Measurements from ENCODE around the gene HAND1. TPM values are rescaled to one million over a fixed set of nuclear protein-coding genes. Genes with fewer than 3 reads are reported as not detected.

HAND1 gene
- total RNA-seq, 2 experiments from 2014 or later: not detected

- POLR2A ChIA-PET: no interaction called here
These were observed 20.6 kb upstream of the HAND1 start for GRCh38 chr5:154498591-154498990.

GRCh38 chr5:154494036-154494435, 16.0 kb upstream of the HAND1 start:
- H3K27me3 Mint-ChIP-seq: peaks cover 47% of the 10 kb centered on the region
- H3K36me3 Mint-ChIP-seq (ENCODE audit: low read depth): no peaks in the 10 kb centered on the region
- no peaks in the 10 kb centered on the region for H3K9me3 Mint-ChIP-seq
- POLR2A ChIA-PET: no interaction called here
- no peak overlapping the region for H3K4me3 Mint-ChIP-seq
- no peak for DNase-seq
- no peaks in the 10 kb centered on the region for H3K4me1 Mint-ChIP-seq
- CTCF ChIA-PET: no interaction called here
- no peak overlapping the region for H3K27ac Mint-ChIP-seq

More at GRCh38 chr5:154498591-154498990, 20.6 kb upstream of the HAND1 start:
- no peak overlapping the region for H3K27ac Mint-ChIP-seq
- no peaks in the 10 kb centered on the region for H3K36me3 Mint-ChIP-seq (ENCODE audit: low read depth)
- H3K4me3 Mint-ChIP-seq: no peak overlapping the region
- no peaks in the 10 kb centered on the region for H3K9me3 Mint-ChIP-seq
- H3K27me3 Mint-ChIP-seq: peaks cover 30% of the 10 kb centered on the region
- no peak for DNase-seq
- CTCF ChIA-PET: no interaction called here
- no peaks in the 10 kb centered on the region for H3K4me1 Mint-ChIP-seq

GRCh38 chr5:154493274-154493673, 15.2 kb upstream of the HAND1 start:
- H3K36me3 Mint-ChIP-seq (ENCODE audit: low read depth): no peaks in the 10 kb centered on the region
- CTCF ChIA-PET: no interaction called here
- H3K27ac Mint-ChIP-seq: no peak overlapping the region

GRCh38 chr5:154491941-154492340, 13.9 kb upstream of the HAND1 start:
- Mint-ChIP-seq H3K4me1 (peaks cover 6% of the 10 kb centered on the region), H3K36me3 (ENCODE audit: low read depth) (no peaks in the 10 kb centered on the region), H3K27ac (no peak overlapping the region), H3K4me3 (no peak overlapping the region), H3K27me3 (peaks cover 56% of the 10 kb centered on the region), H3K9me3 (no peaks in the 10 kb centered on the region)
- POLR2A ChIA-PET: no interaction called here
- DNase-seq: no peak
- CTCF ChIA-PET: no interaction called here

More at GRCh38 chr5:154493274-154493673, 15.2 kb upstream of the HAND1 start:
- POLR2A ChIA-PET: no interaction called here
- Mint-ChIP-seq H3K4me1 (no peaks in the 10 kb centered on the region), H3K9me3 (no peaks in the 10 kb centered on the region), H3K27me3 (peaks cover 48% of the 10 kb centered on the region), H3K4me3 (no peak overlapping the region)
- no peak for DNase-seq

GRCh38 chr5:154487541-154487940, 9.5 kb upstream of the HAND1 start:
- no peak for DNase-seq
- H3K4me1 Mint-ChIP-seq: peaks cover 6% of the 10 kb centered on the region
- H3K4me3 Mint-ChIP-seq: no peak overlapping the region
- ChIA-PET CTCF (interaction anchor here (1.1 to 1.4 kb wide), 2 partner anchors 17 to 21 kb away, joined by 3 to 4 read pairs; no protein-coding TSS in a partner anchor), POLR2A (no interaction called here)
- no peaks in the 10 kb centered on the region for H3K9me3 Mint-ChIP-seq
- no peaks in the 10 kb centered on the region for H3K36me3 Mint-ChIP-seq (ENCODE audit: low read depth)
- H3K27ac Mint-ChIP-seq: no peak overlapping the region
- H3K27me3 Mint-ChIP-seq: peaks cover 74% of the 10 kb centered on the region

- Mint-ChIP-seq H3K27ac (no peak overlapping the region), H3K36me3 (ENCODE audit: low read depth) (no peaks in the 10 kb centered on the region), H3K9me3 (no peaks in the 10 kb centered on the region), H3K4me3 (no peak overlapping the region), H3K27me3 (peaks cover 77% of the 10 kb centered on the region), H3K4me1 (peaks cover 6% of the 10 kb centered on the region)
- CTCF ChIA-PET: interaction anchor here (1.1 to 1.4 kb wide), 2 partner anchors 16 to 20 kb away, joined by 3 to 4 read pairs; no protein-coding TSS in a partner anchor
- POLR2A ChIA-PET: no interaction called here
- no peak for DNase-seq
These were observed 8.4 kb upstream of the HAND1 start for GRCh38 chr5:154486427-154486866.

- POLR2A ChIA-PET: interaction anchor here (1.4 kb wide), 1 partner anchor 10 kb away, joined by 3 read pairs; no protein-coding TSS in a partner anchor
- H3K4me3 Mint-ChIP-seq: no peak overlapping the region
These were observed 7.9 kb upstream of the HAND1 start for GRCh38 chr5:154485850-154486426.

GRCh38 chr5:154485096-154485491, 7.1 kb upstream of the HAND1 start:
- POLR2A ChIA-PET: interaction anchor here (1.3 to 1.4 kb wide), 2 partner anchors 10 to 19 kb away, joined by 3 read pairs; no protein-coding TSS in a partner anchor
- Mint-ChIP-seq H3K27me3 (peaks cover 86% of the 10 kb centered on the region), H3K4me1 (peaks cover 6% of the 10 kb centered on the region), H3K9me3 (no peaks in the 10 kb centered on the region), H3K36me3 (ENCODE audit: low read depth) (no peaks in the 10 kb centered on the region), H3K4me3 (no peak overlapping the region), H3K27ac (no peak overlapping the region)
- no peak for DNase-seq
- CTCF ChIA-PET: interaction anchor here (3.4 kb wide), 1 partner anchor 18 kb away, joined by 11 read pairs; no protein-coding TSS in a partner anchor

More at GRCh38 chr5:154485850-154486426, 7.9 kb upstream of the HAND1 start:
- peaks cover 82% of the 10 kb centered on the region for H3K27me3 Mint-ChIP-seq
- H3K36me3 Mint-ChIP-seq (ENCODE audit: low read depth): no peaks in the 10 kb centered on the region
- H3K9me3 Mint-ChIP-seq: no peaks in the 10 kb centered on the region
- H3K27ac Mint-ChIP-seq: no peak overlapping the region
- CTCF ChIA-PET: interaction anchor here (1.4 to 3.4 kb wide), 2 partner anchors 19 kb away, joined by 4 to 11 read pairs; no protein-coding TSS in a partner anchor
- H3K4me1 Mint-ChIP-seq: peaks cover 6% of the 10 kb centered on the region
- DNase-seq: no peak

- ChIA-PET CTCF (interaction anchor here (3.4 kb wide), 1 partner anchor 17 kb away, joined by 11 read pairs; no protein-coding TSS in a partner anchor), POLR2A (interaction anchor here (1.2 to 1.4 kb wide), 3 partner anchors 9 to 273 kb away, joined by 3 read pairs; no protein-coding TSS in a partner anchor)
- DNase-seq: no peak
- Mint-ChIP-seq H3K4me3 (no peak overlapping the region), H3K4me1 (peaks cover 7% of the 10 kb centered on the region), H3K27ac (no peak overlapping the region), H3K27me3 (peaks cover 86% of the 10 kb centered on the region), H3K9me3 (no peaks in the 10 kb centered on the region), H3K36me3 (ENCODE audit: low read depth) (peaks cover under 1% of the 10 kb centered on the region)
These were observed 6.5 kb upstream of the HAND1 start for GRCh38 chr5:154484393-154485095.

GRCh38 chr5:154483654-154484392, 5.8 kb upstream of the HAND1 start:
- no peak for DNase-seq
- Mint-ChIP-seq H3K4me3 (no peak overlapping the region), H3K4me1 (peaks cover 9% of the 10 kb centered on the region), H3K27ac (no peak overlapping the region), H3K27me3 (peaks cover 89% of the 10 kb centered on the region), H3K9me3 (no peaks in the 10 kb centered on the region), H3K36me3 (ENCODE audit: low read depth) (peaks cover 2% of the 10 kb centered on the region)
- POLR2A ChIA-PET: interaction anchor here (1.2 to 1.3 kb wide), 2 partner anchors 18 to 274 kb away, joined by 3 read pairs; no protein-coding TSS in a partner anchor
- CTCF ChIA-PET: interaction anchor here (3.4 kb wide), 1 partner anchor 16 kb away, joined by 11 read pairs; no protein-coding TSS in a partner anchor

GRCh38 chr5:154482528-154483449, 4.8 kb upstream of the HAND1 start:
- ChIA-PET CTCF (interaction anchor here (1.5 to 3.4 kb wide), 2 partner anchors 10 to 15 kb away, joined by 5 to 11 read pairs; no protein-coding TSS in a partner anchor), POLR2A (no interaction called here)
- Mint-ChIP-seq H3K27me3 (peaks cover 94% of the 10 kb centered on the region), H3K4me1 (peaks cover 8% of the 10 kb centered on the region), H3K36me3 (ENCODE audit: low read depth) (peaks cover 2% of the 10 kb centered on the region), H3K4me3 (no peak overlapping the region), H3K9me3 (no peaks in the 10 kb centered on the region), H3K27ac (no peak overlapping the region)
- DNase-seq: no peak
